Measurements from ENCODE around the gene EDARADD.
A peak's percentile ranks its signal among the peaks of the same experiment; 100 is the strongest.
"Not testable (repeated sequence)": the region's sequence is repeated elsewhere in the genome, so short reads cannot be mapped to it uniquely, and the experiment has no call there.

Gene EDARADD

GRCh38 chr1:236450779-236451178, 56.7 kb downstream of the EDARADD start:
- DNase-seq = no peak

GRCh38 chr1:236451796-236452373, 57.8 kb downstream of the EDARADD start:
- DNase-seq = peak; percentile 20 to 28

GRCh38 chr1:236455243-236455642, 61.2 kb downstream of the EDARADD start:
- DNase-seq = no peak

GRCh38 chr1:236457775-236458174, 63.7 kb downstream of the EDARADD start:
- no peak for DNase-seq

GRCh38 chr1:236458996-236459395, 64.9 kb downstream of the EDARADD start:
- no peak for DNase-seq

GRCh38 chr1:236460103-236460502, 66.0 kb downstream of the EDARADD start:
- DNase-seq = no peak

GRCh38 chr1:236464197-236464596, 70.1 kb downstream of the EDARADD start:
- DNase-seq = not testable (repeated sequence)

GRCh38 chr1:236465231-236465958, 71.3 kb downstream of the EDARADD start:
- no peak for DNase-seq

GRCh38 chr1:236465959-236466303, 71.8 kb downstream of the EDARADD start:
- DNase-seq = no peak

- DNase-seq = no peak
Measured at GRCh38 chr1:236467327-236467641, 73.2 kb downstream of the EDARADD start.

GRCh38 chr1:236468625-236469024, 74.5 kb downstream of the EDARADD start:
- DNase-seq = no peak

GRCh38 chr1:236469466-236469865, 75.4 kb downstream of the EDARADD start:
- DNase-seq = no peak

GRCh38 chr1:236471096-236471495, 77.0 kb downstream of the EDARADD start:
- DNase-seq = no peak

- no peak for DNase-seq
Measured at GRCh38 chr1:236471653-236472052, 77.6 kb downstream of the EDARADD start.

- no peak for DNase-seq
Measured at GRCh38 chr1:236472850-236473788, 79.0 kb downstream of the EDARADD start.

GRCh38 chr1:236476019-236476418, 81.9 kb downstream of the EDARADD start:
- DNase-seq = no peak

- no peak for DNase-seq
Measured at GRCh38 chr1:236480758-236481436, 86.8 kb downstream of the EDARADD start.

GRCh38 chr1:236484310-236484971, 90.4 kb downstream of the EDARADD start:
- no peak for DNase-seq

- DNase-seq = no peak
Measured at GRCh38 chr1:236486356-236487002, 92.4 kb downstream of the EDARADD start.

GRCh38 chr1:236489161-236489560, 95.1 kb downstream of the EDARADD start:
- not testable (repeated sequence) for DNase-seq

- DNase-seq = no peak
Measured at GRCh38 chr1:236489710-236490377, 95.8 kb downstream of the EDARADD start.

Measured in stimulated activated CD4-positive, alpha-beta T cell treated with anti-CD3 and anti-CD28 coated beads, Interleukin-4, amount 100 ng/mL, for 4 hours (primary cell).